ENCODE results near the gene CHCHD4.
"Not testable (repeated sequence)": the region's sequence is repeated elsewhere in the genome, so short reads cannot be mapped to it uniquely, and the experiment has no call there.

DNA sequence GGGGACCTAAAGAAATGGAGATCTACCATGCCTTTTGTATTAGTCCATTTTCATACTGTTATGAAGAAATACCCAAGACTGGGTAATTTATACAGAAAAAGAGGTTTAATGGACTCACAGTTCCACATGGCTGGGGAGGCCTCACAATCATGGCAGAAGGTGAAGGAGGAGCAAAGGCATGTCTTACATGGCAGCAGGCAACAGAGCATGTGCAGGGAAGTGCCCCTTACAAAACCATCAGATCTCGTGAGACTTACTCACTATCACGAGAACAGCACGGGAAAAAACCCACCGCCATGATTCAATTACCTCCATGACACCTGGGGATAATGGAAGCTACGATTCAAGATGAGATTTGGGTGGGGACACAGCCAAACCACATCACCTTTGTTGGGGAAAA is 37.2 kb downstream of the CHCHD4 start:
- TF ChIP-seq EZH2 (IDR thresholded peaks at IDR 0.05; ENCODE audit: borderline replicate concordance, low read length); CTCF (conservative IDR thresholded peaks at IDR 0.05 in 1 of 2, IDR thresholded peaks at IDR 0.05 in 1 of 2; ENCODE audit: extremely low read depth in 1 of 2, insufficient read depth in 1 of 2, low read depth in 1 of 2, low read length in 2 of 2): not testable (repeated sequence)

Data from mammary epithelial cell (primary cell).